OCI-LY3 (cell line): ENCODE measurements around the gene KAT14.

Experiments
- CTCF ChIP-seq: fragments of 200-600, 300-600 bp; sonication (generic); IDR thresholded peaks from 2 replicates; pipeline ENCODE4 v1.5.1; 2014; ENCODE audit warnings: antibody characterized with exemption, low read length, low read depth
- EZH2phosphoT487 ChIP-seq: fragments of 200-600 bp; shearing (Covaris generic); IDR thresholded peaks from 2 replicates; pipeline ENCODE4 v1.6.1; 2018; ENCODE audit warnings: antibody characterized with exemption, mixed run types, low read depth

DNA sequence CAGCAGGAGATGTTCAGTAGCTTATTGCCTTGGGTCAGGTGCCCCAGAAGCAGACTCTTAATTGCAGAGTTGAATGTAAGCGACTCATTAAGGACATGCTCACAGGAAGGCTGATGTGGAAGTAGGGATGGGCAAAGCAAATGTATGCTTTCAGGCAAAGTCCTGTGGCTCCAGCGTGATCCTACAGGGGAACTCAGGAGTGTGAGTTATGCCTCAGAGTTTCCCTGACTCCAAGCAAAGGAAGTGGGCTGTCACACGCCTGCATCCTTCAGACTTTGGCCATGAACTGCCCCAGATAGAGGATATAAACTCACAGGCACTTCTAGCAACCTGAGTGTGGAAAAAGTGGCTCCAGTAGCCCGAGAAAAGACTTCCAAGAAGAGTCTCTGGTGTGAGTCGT is 85.7 kb downstream of the KAT14 start:
- TF ChIP-seq CTCF, result no peak
- TF ChIP-seq EZH2phosphoT487, result no peak
